ENCODE results near the gene ETFA.

GRCh38 chr15:76296849-76297248 lies 14.4 kb downstream of the ETFA start:
- TF ChIP-seq CTCF (conservative IDR thresholded peaks at IDR 0.05; ENCODE audit: low read length) (no peak), EZH2phosphoT487 (IDR thresholded peaks at IDR 0.05; ENCODE audit: borderline replicate concordance, low read depth, low read length) (no peak)

Data from OCI-LY7 (cell line).